HG02884 (cell line): Measurements from ENCODE around the gene RFPL1.
"Not testable (repeated sequence)": the region's sequence is repeated elsewhere in the genome, so short reads cannot be mapped to it uniquely, and the experiment has no call there.

Experiments
- ATAC-seq: cut with Tn5 transposase; IDR thresholded peaks from one replicate; pipeline ENCODE4 v1.9.1; 2021; ENCODE audit warnings: mild to moderate bottlenecking, moderate library complexity; ENCODE audit not compliant: unreplicated experiment

The RFPL1 gene

GRCh38 chr22:29477723-29478318 is 39.4 kb downstream of the RFPL1 start:
- no peak for ATAC-seq

DNA sequence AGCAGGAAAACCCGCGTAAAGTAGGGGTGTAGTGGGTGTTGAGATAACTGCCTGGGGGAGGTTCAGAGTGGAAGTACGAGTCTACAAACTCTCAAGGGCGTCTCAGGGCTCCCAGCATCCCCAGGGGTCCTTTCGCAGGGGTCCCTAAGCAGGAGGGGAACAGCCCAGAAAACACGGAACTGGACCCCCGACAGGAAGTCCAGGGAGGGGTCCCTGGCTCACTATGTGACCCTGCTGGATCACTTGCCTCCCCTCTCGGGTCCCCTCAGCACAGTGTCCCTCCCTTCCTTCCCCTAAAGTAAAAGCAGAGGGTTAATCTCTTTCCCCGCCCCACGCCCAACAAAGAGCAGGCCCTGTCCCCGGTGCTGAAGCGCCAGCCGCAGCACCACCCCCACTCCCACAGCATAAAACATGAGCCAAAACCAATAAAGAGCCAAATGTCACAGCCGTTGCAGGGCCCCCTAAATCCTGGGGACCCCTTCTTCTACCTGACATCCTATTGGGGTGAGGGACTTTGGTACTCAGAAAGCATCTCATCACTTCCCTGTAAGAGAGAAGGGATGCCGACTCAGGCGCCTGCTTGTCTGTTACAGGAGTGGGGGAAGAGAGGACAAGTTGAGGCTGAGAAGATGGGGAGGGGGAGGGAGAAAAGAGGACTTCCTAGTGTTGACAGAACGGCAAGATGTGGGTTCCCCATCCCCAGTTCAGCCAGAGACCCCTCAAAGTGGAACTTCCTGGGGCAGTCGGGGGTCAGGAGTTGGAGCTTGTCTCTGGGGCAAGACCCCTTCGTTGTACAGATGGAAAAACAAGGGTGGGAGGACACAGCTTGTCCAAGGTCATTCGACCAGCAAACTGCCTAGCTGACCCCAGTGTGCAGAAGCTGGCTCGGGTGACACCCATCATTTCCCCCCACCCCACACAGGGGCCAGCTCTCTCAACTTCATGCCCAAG is 40.2 kb downstream of the RFPL1 start:
- no peak for ATAC-seq

DNA sequence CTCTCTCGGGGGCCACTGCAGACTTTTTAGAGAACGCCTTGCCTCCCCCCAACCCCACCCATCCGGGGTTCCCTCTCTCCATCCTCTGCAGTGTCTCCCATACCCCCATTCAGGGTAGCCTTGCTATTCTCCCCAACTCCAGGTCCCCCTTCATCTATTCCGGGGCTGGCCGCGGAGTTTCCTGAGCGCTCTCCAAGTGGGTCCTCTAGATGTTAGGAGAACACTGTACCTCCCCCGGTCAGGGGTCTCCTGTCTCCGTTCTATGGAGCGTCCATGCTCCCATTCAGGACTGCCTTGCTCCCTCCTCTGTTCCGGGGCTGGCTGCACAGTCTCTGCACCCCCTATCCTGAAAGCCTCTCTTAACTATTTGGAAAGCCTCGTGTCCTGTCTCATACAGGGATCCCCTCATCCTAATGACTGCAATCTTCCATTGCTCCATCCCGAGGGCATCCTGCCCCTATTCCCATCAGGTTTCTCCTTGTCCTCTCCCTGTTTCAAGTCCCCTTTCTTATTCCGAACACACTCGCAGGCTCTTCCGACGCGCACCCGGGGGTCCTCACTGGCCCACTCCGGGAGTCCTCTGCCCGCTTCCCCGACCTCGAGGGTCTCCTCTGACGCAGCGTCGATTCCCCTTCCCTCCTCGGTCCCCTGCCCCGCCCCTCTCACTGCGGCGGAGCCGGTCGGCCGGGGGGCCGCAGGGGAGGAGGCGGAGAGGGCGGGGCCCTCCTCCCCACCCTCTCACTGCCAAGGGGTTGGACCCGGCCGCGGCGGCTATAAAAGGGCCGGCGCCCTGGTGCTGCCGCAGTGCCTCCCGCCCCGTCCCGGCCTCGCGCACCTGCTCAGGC is 41.3 kb downstream of the RFPL1 start, which contains the start of gene NEFH:
NEFH (plus strand) TSS at position 802 of the 845 bp plus-strand sequence. CDS start 45 bp downstream, outside the sequence.
- ATAC-seq = no peak

GRCh38 chr22:29480262-29480511 is 41.8 kb downstream of the RFPL1 start:
- no peak for ATAC-seq

- no peak for ATAC-seq
These were observed 42.3 kb downstream of the RFPL1 start for GRCh38 chr22:29480512-29481264.

DNA sequence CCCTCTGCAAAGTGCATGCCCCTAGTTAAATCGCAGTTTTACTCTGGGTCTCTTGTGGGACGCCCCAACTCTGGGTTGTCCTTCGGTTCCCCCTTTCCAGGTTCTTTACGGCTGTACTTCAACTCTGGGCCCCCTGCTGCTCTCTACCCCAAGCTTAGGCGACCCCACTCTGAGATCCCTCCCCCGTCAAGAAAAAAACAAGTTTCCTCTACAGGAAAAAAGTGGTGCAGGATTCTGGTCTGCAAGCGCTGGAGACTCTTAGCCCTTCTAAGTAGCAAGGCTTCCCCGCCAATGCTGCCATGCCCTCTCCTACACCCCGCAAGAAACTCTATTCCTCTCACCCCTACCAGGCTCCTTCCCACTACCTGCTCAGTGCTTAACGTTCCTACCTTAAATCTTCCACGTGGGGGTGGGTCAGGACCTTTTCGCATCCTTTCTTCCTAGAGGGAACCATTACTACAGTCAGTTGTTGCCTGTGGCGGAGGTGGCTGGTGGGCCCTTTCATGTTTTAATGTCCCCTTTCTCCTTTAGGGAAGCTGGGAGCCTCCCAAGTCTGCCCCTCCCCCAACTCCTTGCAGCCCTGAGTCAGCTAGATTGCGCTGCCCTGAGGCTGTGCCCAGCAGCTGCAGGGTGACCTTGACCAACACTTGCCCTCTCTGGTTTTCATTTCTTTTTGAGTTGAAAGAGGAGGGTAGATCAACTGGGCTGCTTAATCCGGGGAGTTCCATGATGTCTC is 43.0 kb downstream of the RFPL1 start:
- no peak for ATAC-seq

- ATAC-seq = no peak
These were observed 43.9 kb downstream of the RFPL1 start for GRCh38 chr22:29482253-29482652.

DNA sequence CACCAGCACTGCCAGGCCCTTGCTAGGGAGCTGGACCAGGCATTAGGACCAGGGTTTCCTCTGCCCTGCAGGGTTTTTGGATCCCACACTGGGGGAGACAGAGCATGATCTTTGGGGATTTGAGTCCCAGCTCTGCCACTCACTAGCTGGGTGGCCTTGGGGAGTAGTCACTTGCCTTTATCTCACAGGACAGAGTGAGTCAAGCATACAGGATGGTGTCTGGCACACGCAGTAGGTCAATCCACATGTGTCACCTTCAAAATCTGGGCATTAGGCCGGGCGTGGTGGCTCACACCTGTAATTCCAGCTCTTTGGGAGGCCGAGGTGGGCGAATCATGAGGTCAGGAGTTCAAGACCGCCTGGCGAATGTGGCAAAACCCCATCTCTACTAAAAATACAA is 44.3 kb downstream of the RFPL1 start:
- no peak for ATAC-seq

GRCh38 chr22:29483254-29483653 is 44.9 kb downstream of the RFPL1 start:
- no peak for ATAC-seq

GRCh38 chr22:29484642-29485041 is 46.3 kb downstream of the RFPL1 start:
- ATAC-seq = no peak

- ATAC-seq = no peak
These were observed 47.1 kb downstream of the RFPL1 start for GRCh38 chr22:29485448-29485847.

- ATAC-seq = no peak
These were observed 49.1 kb downstream of the RFPL1 start for GRCh38 chr22:29487426-29487986.

GRCh38 chr22:29489127-29489780 is 50.9 kb downstream of the RFPL1 start:
- not testable (repeated sequence) for ATAC-seq

GRCh38 chr22:29491012-29491411 is 52.6 kb downstream of the RFPL1 start:
- ATAC-seq = no peak
